SK-N-MC (cell line): Measurements from ENCODE around the gene MMGT1.

Experiments used
- DNase-seq: peaks from one replicate; pipeline ENCODE4 v3.0.0-alpha.2; 2011; ENCODE audit warnings: low read depth, low spot score
- H3K27ac ChIP-seq: fragments of 200-600 bp; sonication (generic); 2 replicates; pipeline ENCODE4 v1.5.1; 2016; ENCODE audit warnings: mixed run types
- H3K36me3 ChIP-seq: fragments of 200-600 bp; sonication (generic); 2 replicates; pipeline ENCODE4 v1.6.1; 2017; ENCODE audit warnings: antibody characterized with exemption, low read length, mixed read lengths; ENCODE audit not compliant: insufficient read depth
- H3K4me3 ChIP-seq: fragments of 200-600 bp; sonication (generic); 2 replicates; pipeline ENCODE4 v1.5.1; 2016
- H3K9ac ChIP-seq: fragments of 200-600 bp; sonication (generic); 2 replicates; pipeline ENCODE4 v1.8.0; 2017; ENCODE audit warnings: mixed run types, mixed read lengths; ENCODE audit not compliant: insufficient read length
- H3K9me3 ChIP-seq: fragments of 200-600 bp; sonication (generic); 2 replicates; pipeline ENCODE4 v1.6.1; 2017; ENCODE audit warnings: low read depth, mild to moderate bottlenecking, antibody characterized with exemption, low read length, moderate library complexity, mixed read lengths
- EZH2 ChIP-seq: fragments of 200-600 bp; sonication (generic); IDR thresholded peaks from one replicate; pipeline ENCODE4 v1.6.1; 2017; ENCODE audit warnings: antibody characterized with exemption
- FOXP2 ChIP-seq: optimal IDR thresholded peaks from 2 replicates; pipeline ENCODE3; 2011; ENCODE audit warnings: mild to moderate bottlenecking, moderate library complexity; ENCODE audit not compliant: insufficient read depth; ENCODE audit errors: extremely low read length, control extremely low read depth
- POLR2AphosphoS5 ChIP-seq: IDR thresholded peaks from 2 replicates; pipeline ENCODE4 v1.6.1; 2012; ENCODE audit warnings: mild to moderate bottlenecking, low read depth, low read length, borderline replicate concordance

The MMGT1 gene

GRCh38 chrX:135973548-135974278, at the start of gene MMGT1:
TSS of gene MMGT1 (minus strand) at chrX:135973988. CDS start at chrX:135973675, 313 bp downstream.
- peak within 1 kb of the TSS; percentile 94 for H3K27ac ChIP-seq
- H3K36me3 ChIP-seq, result no peaks in the 10 kb centered on the region

GRCh38 chrX:136021903-136022302, 48.1 kb upstream of the MMGT1 start:
- Histone ChIP-seq H3K27ac (no peak overlapping the region), H3K4me3 (no peak overlapping the region), H3K9me3 (no peaks in the 10 kb centered on the region), H3K36me3 (0 out of 2 replicates have a peak, but pooled peaks cover 3% of the 10 kb centered on the region), H3K9ac (no peak overlapping the region)
- no peak for DNase-seq
- TF ChIP-seq EZH2 (no peak), FOXP2 (no peak), POLR2AphosphoS5 (no peak)

More at GRCh38 chrX:135973548-135974278, at the start of gene MMGT1:
- no peak for TF ChIP-seq EZH2
- peak; percentile 67 for TF ChIP-seq POLR2AphosphoS5
- Histone ChIP-seq H3K9ac (peak within 1 kb of the TSS; percentile 91), H3K4me3 (peak within 1 kb of the TSS; percentile 89), H3K9me3 (no peaks in the 10 kb centered on the region)
- DNase-seq, result peak; percentile 57

- Histone ChIP-seq H3K9ac (no peak overlapping the region), H3K36me3 (0 out of 2 replicates have a peak, but pooled peaks cover 3% of the 10 kb centered on the region), H3K9me3 (no peaks in the 10 kb centered on the region), H3K27ac (no peak overlapping the region), H3K4me3 (no peak overlapping the region)
- no peak for TF ChIP-seq POLR2AphosphoS5
- TF ChIP-seq EZH2, result no peak
- DNase-seq, result no peak
Observed at GRCh38 chrX:136021160-136021559, 47.4 kb upstream of the MMGT1 start.

GRCh38 chrX:136019226-136019625, 45.4 kb upstream of the MMGT1 start:
- no peak overlapping the region for H3K4me3 ChIP-seq
- H3K9ac ChIP-seq, result no peak overlapping the region
- TF ChIP-seq EZH2 (no peak), FOXP2 (no peak), POLR2AphosphoS5 (no peak)
- no peak overlapping the region for H3K27ac ChIP-seq
- 0 out of 2 replicates have a peak, but pooled peaks cover 3% of the 10 kb centered on the region for H3K36me3 ChIP-seq
- H3K9me3 ChIP-seq, result no peaks in the 10 kb centered on the region
- DNase-seq, result no peak

- no peak overlapping the region for H3K9ac ChIP-seq
- 0 out of 2 replicates have a peak, but pooled peaks cover 3% of the 10 kb centered on the region for H3K36me3 ChIP-seq
- no peak overlapping the region for H3K4me3 ChIP-seq
- no peak overlapping the region for H3K27ac ChIP-seq
- TF ChIP-seq POLR2AphosphoS5 (no peak), FOXP2 (no peak), EZH2 (no peak)
- DNase-seq, result no peak
- H3K9me3 ChIP-seq, result no peaks in the 10 kb centered on the region
Observed at GRCh38 chrX:136016881-136017280, 43.1 kb upstream of the MMGT1 start.

GRCh38 chrX:136015016-136015415, 41.2 kb upstream of the MMGT1 start:
- H3K9ac ChIP-seq, result no peak overlapping the region
- H3K27ac ChIP-seq, result no peak overlapping the region
- no peak overlapping the region for H3K4me3 ChIP-seq
- TF ChIP-seq FOXP2 (no peak), EZH2 (no peak), POLR2AphosphoS5 (no peak)
- no peaks in the 10 kb centered on the region for H3K9me3 ChIP-seq
- DNase-seq, result no peak
- H3K36me3 ChIP-seq, result peaks cover 5% of the 10 kb centered on the region; the same call in 1 of the 2 replicates

- H3K36me3 ChIP-seq, result no peaks in the 10 kb centered on the region
- DNase-seq, result no peak
- no peaks in the 10 kb centered on the region for H3K9me3 ChIP-seq
- H3K4me3 ChIP-seq, result no peak overlapping the region
- H3K9ac ChIP-seq, result no peak overlapping the region
- no peak for TF ChIP-seq POLR2AphosphoS5
- H3K27ac ChIP-seq, result no peak overlapping the region
Observed at GRCh38 chrX:135988245-135988644, 14.5 kb upstream of the MMGT1 start.

- DNase-seq, result no peak
- Histone ChIP-seq H3K4me3 (peak overlapping the region; percentile 83), H3K36me3 (no peaks in the 10 kb centered on the region), H3K9me3 (no peaks in the 10 kb centered on the region), H3K27ac (no peak overlapping the region), H3K9ac (peak overlapping the region; percentile 70)
- no peak for TF ChIP-seq EZH2
- TF ChIP-seq POLR2AphosphoS5, result no peak
- no peak for TF ChIP-seq FOXP2
Observed at GRCh38 chrX:135985973-135986310, 12.2 kb upstream of the MMGT1 start.

- Histone ChIP-seq H3K36me3 (no peaks in the 10 kb centered on the region), H3K9me3 (no peaks in the 10 kb centered on the region), H3K27ac (no peak within 1 kb of the TSS; the same call in 1 of the 2 replicates), H3K4me3 (peak within 1 kb of the TSS; percentile 83), H3K9ac (peak within 1 kb of the TSS; percentile 78)
- DNase-seq, result no peak
- TF ChIP-seq EZH2, result no peak
- TF ChIP-seq POLR2AphosphoS5, result peak; percentile 56
- no peak for TF ChIP-seq FOXP2
Observed at GRCh38 chrX:135985157-135985972, 11.6 kb upstream of the MMGT1 start, which contains the start of gene SLC9A6. TSS of gene SLC9A6 (plus strand) at chrX:135985435. CDS start at chrX:135985659, 224 bp downstream.
